C4-2B (cell line): ENCODE results near the gene CREM.

Source experiments
- CTCF ChIP-seq: fragments of 450-650 bp; conservative IDR thresholded peaks from 2 replicates; pipeline ENCODE4 v1.5.1; 2017; ENCODE audit warnings: mild to moderate bottlenecking
- ZFX ChIP-seq: fragments of 450-650 bp; IDR thresholded peaks from 2 replicates; pipeline ENCODE4 v1.6.1; 2017

DNA sequence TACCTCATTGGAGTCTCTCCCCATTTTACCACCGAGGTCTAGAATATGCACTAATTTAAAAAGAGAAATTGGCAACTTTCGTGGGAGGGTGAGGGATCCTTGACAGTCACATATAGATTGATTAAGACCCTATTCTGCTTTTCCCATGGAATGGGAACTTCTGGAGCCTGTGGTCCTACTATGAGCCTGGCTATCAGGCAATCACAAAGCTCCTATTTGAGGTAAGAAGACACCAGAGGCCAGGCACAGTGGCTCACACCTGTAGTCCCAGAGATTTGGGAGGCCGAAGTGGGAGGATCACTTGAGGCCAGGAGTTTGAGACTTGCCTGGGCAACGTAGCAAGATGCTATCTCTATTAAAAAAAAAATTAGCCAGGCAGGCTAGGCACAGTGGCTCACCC is 105.0 kb downstream of the CREM start:
- no peak for TF ChIP-seq CTCF
- TF ChIP-seq ZFX, result no peak
